Posterior vena cava (tissue), 2 donors: ENCODE measurements around the gene CAMK2G. TPM values are rescaled to one million over a fixed set of nuclear protein-coding genes. Genes with fewer than 3 reads are reported as not detected.
"Not testable (repeated sequence)": the region's sequence is repeated elsewhere in the genome, so short reads cannot be mapped to it uniquely, and the experiment has no call there.

Experiments used
- DNase-seq: peaks from one replicate; pipeline ENCODE4 v3.0.0-alpha.2; 2020; ENCODE audit warnings: low spot score
- intact Hi-C, 2 donors: fragments of 100-400 bp; cut with DNase I; formaldehyde crosslinking; loops; one replicate each; pipeline versions ENCODE4 v1.14.1 to v1.14.2; 2022 to 2023
- total RNA-seq, 2 donors: library from RNA; stranded (reverse); fragmentation: NEBNext Ultra II Directional; extraction: Animal tissue kit (Norgen Biotek cat#: 25700); gene quantifications; one replicate each; pipeline ENCODE4 v1.2.1, GENCODE V29; 2021
- donor health status: DM: yes; HTN: yes; CAD: no.
- donor health status: DM: yes; HTN: yes; CAD: no.

The CAMK2G gene
- total RNA-seq, 2 donors from 2014 or later: 70.1 to 78.8 TPM

- peak; percentile 47 for DNase-seq
- intact Hi-C loops: no loop called here
Measured at GRCh38 chr10:73788864-73789658, 85.3 kb downstream of the CAMK2G start.

GRCh38 chr10:73787031-73787800 lies 87.1 kb downstream of the CAMK2G start:
- intact Hi-C loops: not testable (repeated sequence)
- peak; percentile 62 for DNase-seq

GRCh38 chr10:73786512-73786885 lies 87.9 kb downstream of the CAMK2G start:
- no peak for DNase-seq
- intact Hi-C loops: no loop called here

GRCh38 chr10:73785721-73786511 lies 88.4 kb downstream of the CAMK2G start:
- DNase-seq: no peak
- intact Hi-C loops: no loop called here

- DNase-seq: peak; percentile 97
- intact Hi-C loops: no loop called here
Measured at GRCh38 chr10:73785211-73785720, 89.1 kb downstream of the CAMK2G start, which contains the start of gene ZSWIM8. Gene ZSWIM8, plus strand, starts transcription at chr10:73785606. Its CDS starts 273 bp downstream, at chr10:73785879.

GRCh38 chr10:73782749-73783085 lies 91.6 kb downstream of the CAMK2G start:
- DNase-seq: no peak
- intact Hi-C loops: no loop called here

- DNase-seq: peak; percentile 98
- intact Hi-C loops: no loop called here
Measured at GRCh38 chr10:73781879-73782748, 92.2 kb downstream of the CAMK2G start, which contains the start of gene CHCHD1. Gene CHCHD1, plus strand, starts transcription at chr10:73782048. Its CDS starts 28 bp downstream, at chr10:73782076.

GRCh38 chr10:73781548-73781878 lies 92.8 kb downstream of the CAMK2G start:
- intact Hi-C loops: no loop called here
- no peak for DNase-seq

GRCh38 chr10:73780966-73781365 lies 93.4 kb downstream of the CAMK2G start:
- intact Hi-C loops: no loop called here
- no peak for DNase-seq

- no peak for DNase-seq
- intact Hi-C loops: no loop called here
Measured at GRCh38 chr10:73780301-73780700, 94.1 kb downstream of the CAMK2G start.

GRCh38 chr10:73779539-73780197 lies 94.7 kb downstream of the CAMK2G start:
- intact Hi-C loops: no loop called here
- no peak for DNase-seq

- DNase-seq: no peak
- intact Hi-C loops: no loop called here
Measured at GRCh38 chr10:73779018-73779417, 95.3 kb downstream of the CAMK2G start.

- no peak for DNase-seq
- intact Hi-C loops: no loop called here
Measured at GRCh38 chr10:73774637-73775036, 99.7 kb downstream of the CAMK2G start.

- no peak for DNase-seq
- intact Hi-C loops: no loop called here
Measured at GRCh38 chr10:73773152-73773879, 101.0 kb downstream of the CAMK2G start.

GRCh38 chr10:73772281-73773151 lies 101.8 kb downstream of the CAMK2G start:
- DNase-seq: peak; percentile 95
- intact Hi-C loops: no loop called here

GRCh38 chr10:73771722-73772280 lies 102.6 kb downstream of the CAMK2G start:
- peak; percentile 97 for DNase-seq
- intact Hi-C loops: no loop called here
